ENCODE results near the gene ODAM. TPM values are rescaled to one million over a fixed set of nuclear protein-coding genes. Genes with fewer than 3 reads are reported as not detected.
"Not testable (repeated sequence)": the region's sequence is repeated elsewhere in the genome, so short reads cannot be mapped to it uniquely, and the experiment has no call there.

Gene ODAM
- polyA plus RNA-seq, 1 experiment = not detected

- no peak for TF ChIP-seq CTCF (IDR thresholded peaks at IDR 0.05; ENCODE audit: low read depth, low read length)
- no peak within 1 kb of the TSS for H3K27ac ChIP-seq (ENCODE audit: low read depth, low read length)
- ChIA-PET CTCF (interaction anchor here (1.3 kb wide), 1 partner anchor 42 kb away, joined by 4 read pairs; no protein-coding TSS in a partner anchor), POLR2A (no interaction called here)
- H3K4me3 ChIP-seq (ENCODE audit: low read depth, low read length) = no peak within 1 kb of the TSS
- no peaks in the 10 kb centered on the region for H3K9me3 ChIP-seq (ENCODE audit: control insufficient read depth, insufficient read depth, low read length)
- H3K27me3 ChIP-seq (ENCODE audit: control insufficient read depth, insufficient read depth, low read length) = no peaks in the 10 kb centered on the region
- DNase-seq (ENCODE audit: low read depth, low spot score) = no peak
Measured at GRCh38 chr4:70225824-70226223, 30.3 kb downstream of the ODAM start, which contains the start of gene FDCSP. Gene FDCSP, plus strand, starts transcription at chr4:70226124. Its CDS starts 5,071 bp downstream, at chr4:70231195.

GRCh38 chr4:70236125-70236524 lies 40.6 kb downstream of the ODAM start:
- DNase-seq (ENCODE audit: low read depth, low spot score) = no peak
- TF ChIP-seq CTCF (IDR thresholded peaks at IDR 0.05; ENCODE audit: low read depth, low read length) = no peak
- no peak overlapping the region for H3K27ac ChIP-seq (ENCODE audit: low read depth, low read length)
- no peak overlapping the region for H3K4me3 ChIP-seq (ENCODE audit: low read depth, low read length)
- POLR2A ChIA-PET = no interaction called here
- no peaks in the 10 kb centered on the region for H3K27me3 ChIP-seq (ENCODE audit: control insufficient read depth, insufficient read depth, low read length)
- CTCF ChIA-PET = no interaction called here
- no peaks in the 10 kb centered on the region for H3K9me3 ChIP-seq (ENCODE audit: control insufficient read depth, insufficient read depth, low read length)

GRCh38 chr4:70239131-70239883 lies 43.8 kb downstream of the ODAM start:
- no peak overlapping the region for H3K4me3 ChIP-seq (ENCODE audit: low read depth, low read length)
- no peak for TF ChIP-seq CTCF (IDR thresholded peaks at IDR 0.05; ENCODE audit: low read depth, low read length)
- H3K9me3 ChIP-seq (ENCODE audit: control insufficient read depth, insufficient read depth, low read length) = no peaks in the 10 kb centered on the region
- ChIA-PET POLR2A (no interaction called here), CTCF (no interaction called here)
- DNase-seq (ENCODE audit: low read depth, low spot score) = no peak
- no peaks in the 10 kb centered on the region for H3K27me3 ChIP-seq (ENCODE audit: control insufficient read depth, insufficient read depth, low read length)
- no peak overlapping the region for H3K27ac ChIP-seq (ENCODE audit: low read depth, low read length)

GRCh38 chr4:70239884-70240591 lies 44.5 kb downstream of the ODAM start:
- Histone ChIP-seq H3K27ac (ENCODE audit: low read depth, low read length) (no peak overlapping the region), H3K9me3 (ENCODE audit: control insufficient read depth, insufficient read depth, low read length) (no peaks in the 10 kb centered on the region), H3K4me3 (ENCODE audit: low read depth, low read length) (no peak overlapping the region), H3K27me3 (ENCODE audit: control insufficient read depth, insufficient read depth, low read length) (no peaks in the 10 kb centered on the region)
- ChIA-PET POLR2A (no interaction called here), CTCF (no interaction called here)
- TF ChIP-seq CTCF (IDR thresholded peaks at IDR 0.05; ENCODE audit: low read depth, low read length) = no peak
- no peak for DNase-seq (ENCODE audit: low read depth, low spot score)

- POLR2A ChIA-PET; H3K4me3 ChIP-seq (ENCODE audit: low read depth, low read length); H3K27ac ChIP-seq (ENCODE audit: low read depth, low read length); DNase-seq (ENCODE audit: low read depth, low spot score); H3K9me3 ChIP-seq (ENCODE audit: control insufficient read depth, insufficient read depth, low read length); H3K27me3 ChIP-seq (ENCODE audit: control insufficient read depth, insufficient read depth, low read length): not testable (repeated sequence)
- CTCF ChIA-PET = interaction anchor here (1.0 kb wide), 1 partner anchor 11 kb away, joined by 3 read pairs; no protein-coding TSS in a partner anchor
Measured at GRCh38 chr4:70242297-70242696, 46.8 kb downstream of the ODAM start, which contains the start of gene CSN3. Gene CSN3, plus strand, starts transcription at chr4:70242597. Its CDS starts 2,223 bp downstream, at chr4:70244820.

All from AG04450 (cell line).